Measurements from ENCODE around the gene KRTAP12-2.

GRCh38 chr21:44656868-44657267 is 9.9 kb downstream of the KRTAP12-2 start:
- TF ChIP-seq POLR2A (IDR thresholded peaks at IDR 0.05; ENCODE audit: low read depth, low read length) = no peak
- no peak for TF ChIP-seq POLR2AphosphoS5 (IDR thresholded peaks at IDR 0.05; ENCODE audit: low read depth, low read length)
- no peak for TF ChIP-seq PAX5 (IDR thresholded peaks at IDR 0.05; ENCODE audit: insufficient read depth, low read length, severe bottlenecking)
